A549 treated with Mapracorat at 1 μM for 4 hours (cell line): ENCODE results near the gene PRUNE2. TPM values are rescaled to one million over a fixed set of nuclear protein-coding genes. Genes with fewer than 3 reads are reported as not detected.

ENCODE experiments used
- total RNA-seq: library from RNA; stranded (reverse); fragments of 200-300 nt; extraction: Qiagen RNA extraction; gene quantifications from 5 replicates; pipeline ENCODE4 v1.2.3, GENCODE V29; 2022

PRUNE2 gene
- total RNA-seq: 0.26 TPM in 1 of 5 replicates, not detected in the others

DNA sequence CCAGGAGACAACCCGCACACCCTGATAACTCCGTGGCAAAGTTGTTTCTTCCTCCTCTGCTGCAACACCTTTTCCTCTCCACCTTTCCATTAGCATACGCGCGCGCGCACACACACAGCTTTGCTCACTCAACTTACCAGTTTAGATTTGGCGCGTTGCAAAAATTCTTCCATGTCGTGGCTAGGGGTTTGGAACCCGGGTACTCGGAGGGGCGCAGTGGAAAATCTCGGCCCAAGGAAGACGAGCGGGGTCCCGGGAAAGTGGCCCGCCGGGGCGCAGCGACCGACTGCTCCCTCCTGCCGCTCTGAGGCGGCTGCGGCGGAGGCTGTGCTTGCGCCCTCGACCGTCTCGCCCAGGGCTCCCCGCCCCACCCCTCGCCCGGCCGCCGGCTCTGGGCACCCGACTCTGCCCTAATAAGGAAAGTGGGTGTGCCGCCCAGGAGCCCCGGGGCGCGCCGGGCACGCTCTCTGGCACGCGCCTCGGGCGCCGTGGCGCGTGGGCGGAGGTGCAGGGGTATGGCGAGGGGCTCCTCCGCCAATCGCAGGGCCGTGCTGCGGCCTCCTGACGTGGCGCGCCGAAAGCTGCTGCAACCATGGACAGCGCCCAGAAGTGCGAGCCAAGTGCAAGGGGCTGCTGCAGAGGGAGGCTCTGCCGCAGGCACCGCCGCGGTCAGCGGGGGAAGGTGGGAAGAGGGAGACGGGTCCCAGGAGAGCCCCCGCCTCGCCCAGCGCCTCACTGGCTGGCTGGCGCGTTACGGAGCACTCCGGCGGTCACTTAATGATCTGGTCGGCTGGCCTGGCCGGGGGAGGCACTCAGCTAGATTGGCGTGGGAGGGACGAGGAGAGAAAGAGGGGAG lies at the start of gene PRUNE2:
TSS of gene PRUNE2 (minus strand) at position 324 of the 856 bp plus-strand sequence. CDS start at position 173, 151 bp downstream.

GRCh38 chr9:76764138-76764537 lies 141.8 kb downstream of the PRUNE2 start, which contains the start of gene PCA3:
TSS of gene PCA3 (plus strand) at chr9:76764438.

Other genes starting within 250 kb of the PRUNE2 start
- gene PCA3, start 141.7 kb downstream of the PRUNE2 start, total RNA-seq: not detected in 5 replicates
- gene FOXB2, start 113.5 kb upstream of the PRUNE2 start, total RNA-seq: not detected in 5 replicates